K562 (cell line): ENCODE results near the gene GDF2.

Source experiments
- POLR2A ChIP-seq: fragments of 450-650 bp; conservative IDR thresholded peaks from 2 replicates; pipeline ENCODE4 v1.6.1; 2016
- TF ChIP-seq, protein P1 (sequence below): sonication (generic); formaldehyde crosslinking; IDR thresholded peaks from 2 replicates; pipeline ENCODE4 v1.8.1; 2023; ENCODE audit warnings: mild to moderate bottlenecking, missing genetic modification reagents

GRCh38 chr10:47340608-47341170 lies 18.4 kb downstream of the GDF2 start:
- TF ChIP-seq, protein P1, sequence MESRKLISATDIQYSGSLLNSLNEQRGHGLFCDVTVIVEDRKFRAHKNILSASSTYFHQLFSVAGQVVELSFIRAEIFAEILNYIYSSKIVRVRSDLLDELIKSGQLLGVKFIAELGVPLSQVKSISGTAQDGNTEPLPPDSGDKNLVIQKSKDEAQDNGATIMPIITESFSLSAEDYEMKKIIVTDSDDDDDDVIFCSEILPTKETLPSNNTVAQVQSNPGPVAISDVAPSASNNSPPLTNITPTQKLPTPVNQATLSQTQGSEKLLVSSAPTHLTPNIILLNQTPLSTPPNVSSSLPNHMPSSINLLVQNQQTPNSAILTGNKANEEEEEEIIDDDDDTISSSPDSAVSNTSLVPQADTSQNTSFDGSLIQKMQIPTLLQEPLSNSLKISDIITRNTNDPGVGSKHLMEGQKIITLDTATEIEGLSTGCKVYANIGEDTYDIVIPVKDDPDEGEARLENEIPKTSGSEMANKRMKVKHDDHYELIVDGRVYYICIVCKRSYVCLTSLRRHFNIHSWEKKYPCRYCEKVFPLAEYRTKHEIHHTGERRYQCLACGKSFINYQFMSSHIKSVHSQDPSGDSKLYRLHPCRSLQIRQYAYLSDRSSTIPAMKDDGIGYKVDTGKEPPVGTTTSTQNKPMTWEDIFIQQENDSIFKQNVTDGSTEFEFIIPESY (CRISPR knock-in tag): no peak
- no peak for TF ChIP-seq POLR2A
